ENCODE measurements around the gene RNPC3. TPM values are rescaled to one million over a fixed set of nuclear protein-coding genes. Genes with fewer than 3 reads are reported as not detected.

RNPC3 gene
- total RNA-seq, 1 experiment from 2014 or later: 12.2 TPM

DNA sequence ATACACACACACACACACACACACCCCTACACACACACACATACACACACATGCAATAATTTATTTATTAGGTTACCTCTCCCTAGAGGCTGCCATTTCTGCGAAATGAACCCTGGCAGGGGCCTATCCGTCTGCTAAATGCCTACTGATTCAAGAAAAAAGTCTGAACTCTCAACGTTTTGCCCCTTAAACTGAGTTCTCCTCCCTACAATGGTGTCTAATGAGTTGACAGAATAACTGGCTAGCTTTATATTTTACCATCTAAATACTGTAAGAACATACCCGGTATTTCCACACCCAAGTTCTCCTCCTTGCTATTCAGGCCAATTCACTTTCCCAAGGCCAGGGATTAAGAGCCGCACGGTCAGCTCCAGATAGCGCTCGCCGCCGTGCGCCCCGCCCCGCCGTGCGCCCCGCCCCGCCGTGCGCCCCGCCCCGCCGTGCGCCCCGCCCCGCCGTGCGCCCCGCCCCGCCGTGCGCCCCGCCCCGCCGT lies 339 bp upstream of the RNPC3 start:
- Histone ChIP-seq H3K79me2 (ENCODE audit: insufficient read depth, low read length) (no peaks in the 10 kb centered on the region), H3K27me3 (ENCODE audit: insufficient read depth, low read length) (no peaks in the 10 kb centered on the region), H3K4me1 (ENCODE audit: insufficient read depth, low read length) (no peaks in the 10 kb centered on the region), H3K14ac (ENCODE audit: insufficient read depth, low read length) (no peak overlapping the region), H3K9me3 (ENCODE audit: control insufficient read depth, low read depth, low read length) (no peaks in the 10 kb centered on the region), H3K27ac (ENCODE audit: insufficient read length, low read depth, low read length) (no peak overlapping the region), H2AFZ (ENCODE audit: low read length) (peak overlapping the region; percentile 82), H3K23me2 (ENCODE audit: insufficient read length, low read depth, low read length, poor library complexity, severe bottlenecking) (no peaks in the 10 kb centered on the region), H2BK5ac (ENCODE audit: insufficient read length, low read length) (no peak overlapping the region), H4K20me1 (ENCODE audit: control insufficient read depth, insufficient read depth, insufficient read length) (no peaks in the 10 kb centered on the region), H3K4ac (ENCODE audit: low read depth, low read length) (no peak overlapping the region), H4K5ac (ENCODE audit: insufficient read length, low read depth, low read length) (no peak overlapping the region), H3K9ac (ENCODE audit: extremely low read depth, insufficient read length, low read length) (no peak overlapping the region), H4K91ac (ENCODE audit: insufficient read length, low read depth, low read length) (no peak overlapping the region), H2AK5ac (ENCODE audit: insufficient read length, low read length) (no peak overlapping the region), H3K56ac (ENCODE audit: insufficient read length, low read depth, low read length) (no peak overlapping the region), H3K79me1 (ENCODE audit: insufficient read depth, low read depth, low read length, poor library complexity, severe bottlenecking) (no peaks in the 10 kb centered on the region), H3T11ph (ENCODE audit: low read length) (no peak overlapping the region), H3K23ac (ENCODE audit: insufficient read length, low read depth, low read length) (no peak overlapping the region), H2BK15ac (ENCODE audit: low read depth, low read length) (no peak overlapping the region), H2BK20ac (ENCODE audit: low read depth, low read length, poor library complexity, severe bottlenecking) (no peak overlapping the region), H2BK12ac (ENCODE audit: insufficient read length, low read depth, low read length) (no peak overlapping the region), H4K8ac (replicated peaks; ENCODE audit: insufficient read length, low read depth, low read length) (no peak overlapping the region), H2BK120ac (ENCODE audit: low read depth, low read length, poor library complexity, severe bottlenecking) (no peak overlapping the region), H3K18ac (ENCODE audit: insufficient read length, low read depth, low read length) (no peak overlapping the region), H3K4me2 (ENCODE audit: insufficient read depth, insufficient read length, low read length) (peak overlapping the region; percentile 81)
- peak; percentile 37 for DNase-seq
- WGBS (ENCODE audit: extremely low coverage, insufficient read length, low lambda C conversion rate): no CpG with 5 or more reads among the region's 34 CpGs
- no peaks in the 10 kb centered on the region for H3K27me3 Mint-ChIP-seq (ENCODE audit: low read depth)
- no peak overlapping the region for H3K27ac Mint-ChIP-seq
- peak overlapping the region; percentile 52 to 76 for H3K4me3 Mint-ChIP-seq
- H3K9me3 Mint-ChIP-seq: peaks cover 3 to 11% of the 10 kb centered on the region in 2 experiments; a peak in 2 of 5 replicates
- peaks cover 10 to 13% of the 10 kb centered on the region in 2 experiments for H3K4me1 Mint-ChIP-seq
- TF ChIP-seq, protein P1, sequence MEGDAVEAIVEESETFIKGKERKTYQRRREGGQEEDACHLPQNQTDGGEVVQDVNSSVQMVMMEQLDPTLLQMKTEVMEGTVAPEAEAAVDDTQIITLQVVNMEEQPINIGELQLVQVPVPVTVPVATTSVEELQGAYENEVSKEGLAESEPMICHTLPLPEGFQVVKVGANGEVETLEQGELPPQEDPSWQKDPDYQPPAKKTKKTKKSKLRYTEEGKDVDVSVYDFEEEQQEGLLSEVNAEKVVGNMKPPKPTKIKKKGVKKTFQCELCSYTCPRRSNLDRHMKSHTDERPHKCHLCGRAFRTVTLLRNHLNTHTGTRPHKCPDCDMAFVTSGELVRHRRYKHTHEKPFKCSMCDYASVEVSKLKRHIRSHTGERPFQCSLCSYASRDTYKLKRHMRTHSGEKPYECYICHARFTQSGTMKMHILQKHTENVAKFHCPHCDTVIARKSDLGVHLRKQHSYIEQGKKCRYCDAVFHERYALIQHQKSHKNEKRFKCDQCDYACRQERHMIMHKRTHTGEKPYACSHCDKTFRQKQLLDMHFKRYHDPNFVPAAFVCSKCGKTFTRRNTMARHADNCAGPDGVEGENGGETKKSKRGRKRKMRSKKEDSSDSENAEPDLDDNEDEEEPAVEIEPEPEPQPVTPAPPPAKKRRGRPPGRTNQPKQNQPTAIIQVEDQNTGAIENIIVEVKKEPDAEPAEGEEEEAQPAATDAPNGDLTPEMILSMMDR (conservative IDR thresholded peaks at IDR 0.05): no peak
- H3K36me3 Mint-ChIP-seq (ENCODE audit: insufficient read depth in 1 of 3, low read depth in 3 of 3): peaks cover 3 to 12% (median 5%) of the 10 kb centered on the region in 3 experiments; a peak in 5 of 7 replicates

All from H9 (cell line).